NCI-H446 (cell line): ENCODE results near the gene ZNF341.
A peak's percentile ranks its signal among the peaks of the same experiment; 100 is the strongest.
"Not testable (repeated sequence)": the region's sequence is repeated elsewhere in the genome, so short reads cannot be mapped to it uniquely, and the experiment has no call there.

Experiments used
- DNase-seq, 2 experiments: peaks; one replicate each; lab custom pipeline; 2025; lab: John Stamatoyannopoulos, UW

ZNF341 gene

DNA sequence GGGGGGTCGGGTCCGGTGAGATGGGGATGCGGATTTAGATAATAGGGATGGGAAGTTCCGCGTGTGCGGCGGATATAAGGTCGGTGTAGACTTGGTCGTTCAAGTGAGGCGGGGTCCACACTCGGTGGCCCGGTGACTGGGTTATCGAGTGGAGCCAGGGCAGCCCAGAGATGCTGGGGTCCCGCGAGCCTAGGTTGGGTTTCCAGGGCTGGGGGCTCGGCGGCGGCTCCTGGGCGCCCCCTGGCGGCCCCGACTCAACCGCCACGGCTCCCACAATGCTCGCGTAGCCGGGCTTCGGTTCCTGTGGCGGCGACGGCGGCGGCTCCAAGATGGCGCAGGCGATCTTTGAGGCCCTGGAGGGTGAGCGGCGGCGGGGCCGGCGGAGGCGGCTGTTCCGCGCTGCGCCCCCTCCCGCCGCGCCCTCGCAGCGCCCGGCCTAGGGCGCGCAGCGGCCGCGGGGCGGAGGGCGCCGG lies at the start of gene ZNF341:
ZNF341 (plus strand) TSS at position 304 of the 473 bp plus-strand sequence; CDS start at position 330, 26 bp downstream.
- peak; percentile 81 to 97 for DNase-seq

DNA sequence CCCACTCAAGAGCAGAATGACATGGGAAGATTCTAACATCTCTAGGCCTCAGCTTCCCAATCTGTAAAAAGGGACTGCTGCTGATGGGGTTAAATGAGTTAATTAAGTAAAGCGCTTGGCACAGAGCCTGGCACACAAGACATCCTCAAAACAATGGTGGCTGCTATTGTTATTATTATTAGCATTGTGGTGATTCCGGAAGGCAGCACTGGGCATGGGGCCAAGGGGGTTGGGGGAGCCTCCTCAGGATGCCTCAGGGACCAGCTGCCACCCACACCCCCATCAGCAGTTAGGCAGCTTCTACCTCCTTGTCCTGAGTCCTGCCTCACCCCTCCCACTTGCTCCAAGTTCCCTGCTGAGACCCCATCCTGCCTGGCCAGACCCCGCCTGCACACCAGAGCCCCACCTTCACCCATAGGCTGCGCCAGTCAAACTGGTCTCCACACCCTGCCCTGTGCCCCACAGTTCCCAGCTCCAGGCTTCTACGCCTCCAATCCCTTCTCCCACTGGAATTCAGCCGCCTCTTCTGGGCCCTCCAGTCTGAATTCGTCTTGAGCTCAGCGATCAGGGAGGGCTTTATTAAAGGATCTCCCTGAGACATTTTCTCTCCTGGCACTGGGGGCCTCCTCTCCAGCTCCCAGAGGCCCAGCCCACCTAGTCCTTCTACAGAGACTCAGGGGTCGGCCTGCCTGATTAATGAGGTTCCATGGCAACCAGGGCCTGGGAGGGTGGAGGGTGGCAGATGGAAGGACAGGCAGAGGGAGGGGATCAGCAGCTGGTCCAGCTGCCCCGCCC lies 47.1 kb upstream of the ZNF341 start:
- DNase-seq = peak; percentile 50 to 70

DNA sequence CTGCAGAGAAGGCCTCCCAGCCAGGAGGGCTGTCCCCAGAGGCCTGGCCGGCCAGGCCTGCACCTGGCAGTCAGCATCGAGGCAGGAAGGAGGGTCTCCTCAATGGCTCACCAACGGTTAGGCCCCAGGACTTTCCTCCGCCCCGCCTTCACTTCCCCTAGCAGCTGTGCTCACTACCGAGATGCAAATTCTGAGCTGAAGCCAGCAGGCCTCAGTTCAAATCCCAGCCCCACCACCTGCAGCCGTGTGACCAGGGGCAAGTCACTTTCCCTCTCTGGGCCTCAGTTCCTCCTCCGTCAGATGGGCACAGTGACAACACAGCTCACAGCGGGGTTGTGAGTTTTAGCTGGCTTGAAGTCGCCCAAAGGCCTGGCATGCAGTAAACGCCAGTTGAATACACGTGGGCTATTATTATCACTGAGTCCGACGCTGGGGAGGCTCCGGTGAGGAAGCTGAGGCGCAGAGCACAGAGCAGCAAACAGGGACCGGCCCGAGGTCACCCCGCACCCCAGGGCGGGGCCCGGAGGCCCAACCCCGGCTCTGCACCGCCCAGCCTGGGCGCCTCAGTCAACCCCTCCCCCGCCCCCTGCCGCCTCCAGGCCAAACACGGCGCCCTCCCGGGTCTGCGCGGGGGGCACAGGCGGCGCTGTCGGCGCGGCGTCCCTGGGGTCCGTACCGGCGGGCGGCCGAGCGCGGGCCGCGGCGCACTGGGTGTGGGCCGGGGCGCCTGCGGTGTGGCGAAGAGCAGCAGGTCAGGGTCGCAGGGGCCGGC lies 46.3 kb upstream of the ZNF341 start:
- DNase-seq = peak; percentile 20 to 82

DNA sequence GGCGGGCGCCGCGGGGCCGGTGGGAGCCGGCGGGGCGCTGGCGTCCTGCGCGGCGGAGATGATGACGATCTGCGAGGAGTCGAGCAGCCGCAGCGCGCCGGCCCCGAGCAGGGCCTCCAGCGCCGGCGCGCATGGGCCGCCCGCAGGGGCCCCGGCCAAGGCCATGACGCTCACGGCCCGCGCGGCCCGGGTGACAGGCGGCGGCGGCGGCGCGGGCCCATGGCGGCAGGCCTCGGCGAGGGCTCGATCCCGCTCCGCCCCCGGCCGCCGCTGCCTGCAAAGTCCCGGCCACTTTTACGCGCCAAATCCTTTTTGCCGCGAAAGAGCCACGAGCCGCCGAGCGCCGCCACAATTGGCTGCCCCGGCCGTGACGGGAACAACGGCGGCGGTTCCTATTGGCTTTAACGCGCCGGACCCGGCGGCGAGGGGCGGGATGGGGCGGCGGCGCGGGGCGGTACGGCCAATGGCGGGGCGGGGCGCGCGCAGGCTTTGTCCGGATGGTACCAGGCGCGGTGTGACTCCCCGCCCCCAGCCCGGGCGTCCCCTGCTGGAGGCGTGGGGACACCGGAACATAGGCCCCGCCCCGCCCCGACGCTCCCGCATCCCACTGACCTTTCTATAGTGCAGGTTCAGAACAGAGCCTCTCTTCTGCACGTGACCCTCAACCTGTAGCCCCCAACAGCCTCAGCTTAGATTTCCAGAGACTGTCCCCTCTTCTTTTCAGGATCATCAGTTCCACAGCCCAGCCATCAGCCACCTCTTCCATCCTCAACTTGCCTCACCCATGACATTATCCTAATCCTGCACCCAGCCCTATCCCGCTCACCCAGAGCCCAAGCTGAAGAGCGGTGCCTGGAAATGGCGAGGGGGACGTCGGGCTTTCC lies 45.5 kb upstream of the ZNF341 start, which contains the start of gene E2F1:
E2F1 (minus strand) TSS at position 286 of the 884 bp plus-strand sequence; CDS start at position 165, 121 bp downstream.
- peak; percentile 92 to 98 for DNase-seq

DNA sequence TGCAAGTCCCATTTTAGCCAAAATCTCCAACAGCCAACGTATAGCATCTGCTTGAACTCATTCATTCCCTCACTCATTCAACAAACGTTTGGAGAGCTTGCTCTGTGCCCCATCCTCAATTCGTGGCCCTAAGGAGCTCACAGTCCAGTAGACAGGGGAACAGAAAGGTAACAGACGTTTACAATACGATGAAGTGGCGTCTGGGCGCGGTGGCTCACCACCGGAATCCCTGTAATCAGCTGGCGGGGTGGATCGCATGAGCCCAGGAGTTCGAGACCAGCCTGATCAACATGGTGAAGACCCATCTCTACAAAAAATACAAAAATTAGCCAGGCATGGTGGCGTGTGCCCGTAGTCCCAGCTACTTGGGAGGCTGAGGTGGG lies 44.8 kb upstream of the ZNF341 start:
- no peak for DNase-seq

DNA sequence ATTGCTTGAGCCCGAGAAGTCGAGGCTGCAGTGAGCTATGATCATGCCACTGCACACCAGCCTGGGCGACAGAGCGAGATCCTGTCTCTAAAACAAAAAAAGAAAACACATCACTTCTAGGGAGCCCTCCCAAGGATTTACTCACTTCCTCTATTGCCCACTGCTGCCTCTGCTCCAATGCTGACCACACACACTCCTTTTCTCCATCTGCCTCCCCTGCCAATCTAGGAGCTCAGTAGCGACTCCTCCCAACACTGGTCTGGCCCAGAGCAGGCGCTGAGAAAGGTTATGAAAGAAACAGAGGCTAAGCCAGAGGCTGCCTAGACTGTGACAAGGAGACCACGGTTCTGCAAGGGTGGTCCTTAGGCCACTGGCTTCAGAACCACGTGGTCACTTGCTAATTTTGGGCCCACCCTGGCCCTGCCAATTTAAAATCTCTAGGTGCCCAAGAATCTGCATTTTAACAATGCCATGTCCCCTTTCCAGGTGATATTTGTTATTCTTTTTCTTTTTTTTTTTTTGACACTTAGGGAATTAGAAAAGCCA lies 44.4 kb upstream of the ZNF341 start:
- no peak for DNase-seq

DNA sequence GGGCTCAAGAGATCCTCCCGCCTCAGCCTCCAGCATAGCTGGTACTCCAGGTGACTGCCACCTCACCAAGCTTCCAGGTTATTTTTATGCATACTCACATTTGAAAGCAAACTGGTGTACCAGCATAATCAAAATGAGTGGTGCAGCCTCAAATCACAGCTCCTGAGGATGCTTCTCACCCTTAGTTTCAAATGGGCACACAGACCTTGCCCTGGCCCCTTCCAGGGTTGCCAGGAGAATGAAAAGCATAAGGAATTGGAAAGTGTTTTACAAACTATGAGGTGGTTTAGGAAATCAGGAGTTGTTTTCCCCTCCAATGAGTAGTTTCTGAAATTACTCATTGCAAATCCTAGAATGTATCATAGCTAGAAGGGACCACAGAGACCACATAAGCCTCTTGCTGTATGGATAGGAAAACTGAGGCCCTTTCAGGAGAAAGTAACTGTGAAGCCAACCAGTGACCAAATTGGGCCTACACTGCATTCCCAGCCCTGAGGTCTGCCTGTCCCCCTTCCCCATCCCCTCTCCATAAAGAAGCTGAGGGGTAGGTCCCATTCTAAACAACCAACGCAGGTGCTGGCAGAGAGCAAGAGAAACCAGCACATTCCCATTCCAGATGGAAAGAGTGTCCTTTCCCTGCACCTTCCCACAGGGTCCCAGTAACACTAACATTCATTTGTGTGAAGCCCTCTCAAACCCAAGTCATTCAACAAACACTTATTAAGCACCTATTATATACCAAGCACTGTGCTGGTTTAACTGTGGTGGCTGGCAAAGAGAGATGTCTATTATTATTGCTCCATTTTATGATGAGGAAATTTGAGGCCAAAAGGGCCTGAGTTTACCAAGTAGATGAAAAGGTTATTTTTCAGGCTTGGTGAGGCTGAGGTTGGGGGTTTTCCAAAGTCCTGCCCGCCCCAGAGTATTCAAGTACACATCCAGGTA lies 43.5 kb upstream of the ZNF341 start:
- DNase-seq = no peak

DNA sequence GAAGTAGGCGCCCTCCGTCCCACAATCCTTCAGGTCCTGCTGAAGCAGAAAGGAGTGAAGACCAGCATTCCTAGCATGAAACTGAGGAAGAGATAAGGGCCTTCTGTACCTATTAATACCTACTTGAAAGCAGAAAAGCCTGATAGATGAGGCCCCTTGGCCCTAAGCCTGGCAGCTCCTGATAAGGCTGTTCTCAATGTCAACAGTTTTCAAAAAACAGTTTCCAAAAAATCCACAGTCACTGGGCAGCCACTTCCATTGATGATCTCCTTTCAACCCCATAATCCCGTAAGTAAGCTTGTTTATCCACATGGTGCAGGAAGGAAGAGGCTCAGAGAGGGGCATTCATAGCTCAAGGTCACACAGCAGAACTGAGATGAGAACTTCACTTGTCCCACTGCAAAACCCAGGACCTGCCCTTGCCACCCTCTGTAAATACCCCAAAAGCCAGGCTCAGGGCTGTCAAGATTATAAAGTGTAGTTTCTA lies 42.8 kb upstream of the ZNF341 start:
- no peak for DNase-seq

DNA sequence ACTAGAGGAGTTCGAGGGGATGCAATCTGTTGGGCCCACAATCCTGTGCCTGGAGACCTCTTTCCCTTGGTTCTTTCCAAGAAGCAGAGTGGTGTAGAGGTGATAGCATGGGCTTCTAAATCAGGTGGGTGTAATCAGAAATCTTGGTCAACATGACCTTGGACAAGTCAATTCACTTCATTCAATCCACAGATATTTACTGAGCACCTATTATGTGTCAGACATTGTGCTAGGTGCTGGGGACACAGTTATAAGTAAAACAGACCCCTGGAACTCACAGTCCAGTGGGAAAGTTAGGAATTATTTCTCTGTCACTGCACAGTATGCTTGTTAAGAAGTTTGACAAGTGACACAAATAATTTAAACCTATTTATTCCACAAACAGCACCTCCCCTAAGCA lies 42.3 kb upstream of the ZNF341 start:
- DNase-seq = no peak

DNA sequence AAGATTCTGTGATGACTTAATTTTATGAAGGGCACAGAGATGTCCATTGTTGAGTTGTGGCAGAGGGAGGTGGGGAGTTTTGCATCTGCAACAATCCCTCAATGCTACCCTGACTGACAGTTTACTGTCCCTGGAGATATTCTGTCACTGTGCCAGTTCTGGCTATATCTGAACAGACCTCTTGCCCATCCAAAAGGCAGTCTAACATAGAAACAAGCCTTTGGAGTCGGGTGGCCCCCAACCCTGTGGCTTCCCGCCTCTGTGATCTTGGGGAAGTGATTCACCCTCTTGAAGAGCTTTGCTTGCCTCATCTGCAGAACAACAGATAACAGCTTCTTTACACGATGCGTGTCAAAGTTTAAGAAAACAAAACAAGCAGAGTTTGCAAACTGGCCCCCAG lies 41.8 kb upstream of the ZNF341 start:
- DNase-seq = peak in 1 of 2 experiments; percentile 29

DNA sequence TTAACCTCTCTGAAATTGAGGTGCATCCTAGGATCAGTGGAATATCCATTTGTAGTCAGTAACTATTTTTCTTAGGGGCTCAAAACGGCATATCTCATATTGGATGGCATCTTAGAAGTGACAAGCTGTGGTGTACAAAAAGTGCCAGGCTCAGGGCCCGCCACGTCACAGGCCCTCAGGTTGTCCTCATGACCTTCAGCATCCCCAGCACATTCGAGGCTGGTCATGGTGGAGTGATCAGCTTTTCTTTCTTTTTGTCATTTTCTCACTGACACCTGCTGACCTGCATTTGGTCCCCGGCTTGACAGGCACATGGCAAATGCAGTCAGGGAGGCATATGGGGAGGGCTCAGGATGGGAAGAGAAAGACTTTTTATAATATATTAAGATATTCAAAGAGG lies 38.5 kb upstream of the ZNF341 start:
- DNase-seq = no peak

DNA sequence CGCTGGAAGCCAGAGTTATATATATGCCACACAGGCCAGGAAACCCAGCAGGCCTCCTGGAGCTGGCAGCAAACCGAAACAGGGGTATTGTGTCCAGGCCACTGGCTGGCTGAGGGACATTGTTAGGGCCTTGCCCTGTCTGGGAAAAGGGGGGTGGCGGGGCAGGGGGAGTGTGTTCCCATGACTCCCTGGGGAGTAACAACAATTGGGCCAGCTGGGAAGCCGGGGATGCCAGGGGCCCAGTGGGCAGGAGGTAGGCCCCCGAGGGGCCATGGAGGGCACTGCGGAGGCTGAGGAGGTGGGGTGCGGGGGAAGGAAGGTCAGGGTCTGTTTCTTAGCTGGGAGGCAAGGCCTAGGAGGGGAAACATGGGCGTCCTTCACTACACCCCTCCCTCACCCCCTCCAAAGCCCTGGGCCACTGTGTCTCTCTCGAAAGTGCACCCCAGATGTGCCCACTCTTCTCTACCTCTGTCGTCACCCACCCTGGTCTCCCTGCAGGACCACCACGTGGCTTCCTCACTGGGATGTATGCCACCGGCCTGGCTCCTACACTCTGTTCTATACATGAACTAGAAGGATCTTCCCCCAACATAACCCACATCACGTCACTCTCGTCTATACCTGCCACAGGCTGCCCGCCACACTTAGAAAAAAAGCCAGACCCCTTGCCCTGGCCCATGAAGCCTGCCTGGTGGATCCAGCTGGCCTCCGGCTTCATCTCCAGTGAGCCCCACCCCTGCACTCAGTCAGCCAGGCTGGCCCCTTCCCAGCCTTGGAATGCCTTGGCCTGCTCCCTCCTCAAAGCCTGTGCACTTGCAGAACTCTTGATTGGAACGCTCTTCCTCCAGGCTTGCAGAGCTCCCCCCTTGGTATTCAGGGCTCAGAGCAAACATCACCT lies 37.8 kb upstream of the ZNF341 start:
- DNase-seq = peak; percentile 21 to 87

DNA sequence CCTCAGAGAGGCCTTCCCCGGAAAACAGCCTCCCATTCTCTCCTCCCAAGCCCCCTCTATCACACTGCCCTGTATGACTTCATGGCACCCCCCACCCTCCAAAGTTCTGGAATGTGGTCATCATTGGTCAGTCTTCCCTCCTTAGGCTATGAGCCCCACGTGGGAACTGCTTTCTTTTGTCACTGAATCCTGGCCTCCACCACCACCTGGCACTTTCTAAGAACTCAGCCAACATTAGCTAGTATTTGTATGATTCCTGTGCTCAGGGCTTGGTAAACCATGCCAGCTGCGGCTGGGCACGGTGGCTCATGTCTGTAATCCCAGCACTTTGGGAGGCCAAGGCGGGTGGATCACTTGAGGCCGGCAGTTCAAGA lies 37.2 kb upstream of the ZNF341 start:
- DNase-seq = peak; percentile 48 to 81

DNA sequence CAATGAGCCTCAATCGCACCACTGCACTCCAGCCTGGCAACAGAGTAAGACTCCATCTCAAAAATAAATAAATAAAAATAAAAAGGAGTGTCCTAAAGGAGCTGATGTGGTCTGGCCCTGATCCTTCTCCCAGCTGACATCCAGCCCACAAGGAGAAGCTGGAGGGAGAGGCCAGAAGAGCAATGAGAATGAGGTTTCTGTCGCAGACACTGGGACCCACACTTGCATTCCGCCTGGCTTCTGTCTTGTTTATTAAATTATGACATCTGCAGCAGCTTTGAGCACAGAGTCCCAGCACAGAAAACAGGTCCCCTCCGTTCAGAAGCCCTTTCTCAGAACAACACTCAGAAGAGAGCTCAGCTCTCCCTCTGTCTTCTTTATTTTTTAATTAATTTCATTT lies 35.3 kb upstream of the ZNF341 start:
- no peak for DNase-seq

DNA sequence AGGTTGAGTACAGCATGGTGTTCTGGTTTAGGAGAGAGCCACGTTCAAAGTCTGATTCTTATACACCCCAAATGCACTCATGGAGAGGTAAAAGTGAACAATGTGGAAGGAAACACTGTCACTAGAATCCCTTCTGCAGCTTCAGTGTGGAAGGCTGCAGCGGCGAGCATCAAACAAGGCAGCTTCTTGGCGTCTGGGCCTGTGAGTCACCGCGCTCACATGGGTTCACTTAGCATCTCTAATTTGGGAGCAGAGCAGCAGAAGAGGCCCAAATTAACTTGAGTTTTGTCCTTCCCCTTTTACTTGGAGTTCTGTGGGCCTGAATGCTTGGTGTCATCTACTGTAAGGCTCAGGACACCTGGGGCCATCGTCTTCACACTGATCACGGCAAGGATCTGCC lies 34.7 kb upstream of the ZNF341 start:
- peak; percentile 31 to 86 for DNase-seq

DNA sequence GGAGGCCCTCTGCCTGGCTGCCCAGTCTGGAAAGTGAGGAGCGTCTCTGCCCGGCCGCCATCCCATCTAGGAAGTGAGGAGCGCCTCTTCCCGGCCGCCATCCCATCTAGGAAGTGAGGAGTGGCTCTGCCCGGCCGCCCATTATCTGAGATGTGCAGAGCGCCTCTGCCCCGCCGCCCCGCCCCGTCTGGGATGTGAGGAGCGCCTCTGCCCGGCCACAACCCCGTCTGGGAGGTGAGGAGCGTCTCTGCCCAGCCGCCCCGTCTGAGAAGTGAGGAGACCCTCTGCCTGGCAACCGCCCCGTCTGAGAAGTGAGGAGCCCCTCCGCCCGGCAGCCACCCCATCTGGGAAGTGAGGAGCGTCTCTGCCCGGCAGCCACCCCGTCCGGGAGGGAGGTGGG lies 32.8 kb upstream of the ZNF341 start:
- not testable (repeated sequence) for DNase-seq

DNA sequence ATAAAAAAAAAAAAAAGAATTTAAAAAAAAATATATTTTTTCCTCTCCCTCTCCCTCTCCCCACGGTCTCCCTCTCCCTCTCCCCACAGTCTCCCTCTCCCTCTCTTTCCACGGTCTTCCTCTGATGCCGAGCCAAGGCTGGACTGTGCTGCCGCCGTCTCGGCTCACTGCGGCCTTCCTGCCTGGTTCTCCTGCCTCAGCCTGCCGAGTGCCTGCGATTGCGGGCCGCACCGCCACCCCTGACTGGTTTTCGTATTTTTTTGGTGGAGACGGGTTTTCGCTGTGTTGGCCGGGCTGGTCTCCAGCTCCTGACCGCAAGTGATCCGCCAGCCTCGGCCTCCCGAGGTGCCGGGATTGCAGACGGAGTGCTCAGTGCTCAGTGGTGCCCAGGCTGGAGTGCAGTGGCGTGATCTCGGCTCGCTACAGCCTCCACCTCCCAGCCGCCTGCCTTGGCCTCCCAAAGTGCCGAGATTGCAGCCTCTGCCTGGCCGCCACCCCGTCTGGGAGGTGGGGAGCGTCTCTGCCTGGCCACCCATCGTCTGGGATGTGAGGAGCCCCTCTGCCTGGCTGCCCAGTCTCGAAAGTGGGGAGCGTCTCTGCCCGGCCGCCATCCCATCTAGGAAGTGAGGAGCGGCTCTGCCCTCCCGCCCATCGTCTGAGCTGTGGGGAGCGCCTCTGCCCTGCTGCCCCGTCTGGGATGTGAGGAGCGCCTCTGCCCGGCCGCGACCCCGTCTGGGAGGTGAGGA lies 30.9 kb upstream of the ZNF341 start:
- DNase-seq = not testable (repeated sequence)

DNA sequence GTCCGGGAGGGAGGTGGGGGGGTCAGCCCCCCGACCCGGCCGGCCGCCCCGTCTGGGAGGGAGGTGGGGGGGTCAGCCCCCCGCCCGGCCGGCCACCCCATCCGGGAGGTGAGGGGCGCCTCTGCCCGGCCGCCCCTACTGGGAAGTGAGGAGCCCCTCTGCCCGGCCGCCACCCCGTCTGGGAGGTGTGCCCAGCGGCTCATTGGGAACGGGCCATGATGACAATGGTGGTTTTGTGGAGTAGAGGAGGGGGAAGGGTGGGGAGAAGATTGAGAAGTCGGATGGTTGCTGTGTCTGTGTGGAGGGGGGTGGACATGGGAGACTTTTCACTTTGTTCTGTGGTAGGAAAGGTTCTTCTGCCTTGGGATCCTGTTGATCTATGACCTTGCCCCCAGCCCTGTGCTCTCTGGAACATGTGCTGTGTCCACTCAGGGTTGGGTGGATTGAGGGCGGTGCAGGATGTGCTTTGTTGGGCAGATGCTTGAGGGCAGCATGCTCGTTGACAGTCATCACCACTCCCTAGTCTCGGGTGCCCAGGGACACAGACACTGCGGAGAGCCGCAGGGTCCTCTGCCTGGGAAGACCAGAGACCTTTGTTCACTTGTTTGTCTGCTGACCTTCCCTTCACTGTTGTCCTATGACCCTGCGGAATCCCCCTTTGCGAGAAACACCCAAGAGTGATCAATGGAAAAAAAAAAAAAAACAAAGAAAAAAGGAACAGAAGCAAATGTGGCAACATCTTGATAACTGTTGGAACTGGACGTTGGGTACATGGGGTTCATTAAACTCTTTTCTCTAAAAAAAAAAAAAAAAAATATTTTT lies 30.0 kb upstream of the ZNF341 start:
- DNase-seq = no peak
